HEK293 (cell line): ENCODE measurements around the gene KCNMA1.

Experiments
- ATF2 ChIP-seq: fragments of 450-650 bp; formaldehyde crosslinking; IDR thresholded peaks from 2 replicates; pipeline ENCODE4 v1.5.1; 2016; ENCODE audit warnings: missing biosample characterization, missing genetic modification characterization, low read depth
- BCL11A ChIP-seq: fragments of 450-650 bp; formaldehyde crosslinking; IDR thresholded peaks from 2 replicates; pipeline ENCODE4 v1.5.1; 2016; ENCODE audit warnings: low read depth, missing biosample characterization, missing genetic modification characterization
- HOXA7 ChIP-seq: sonication (generic); formaldehyde crosslinking; IDR thresholded peaks from 2 replicates; pipeline ENCODE4 v1.8.1; 2022; ENCODE audit warnings: missing genetic modification reagents, borderline replicate concordance
- IKZF3 ChIP-seq: fragments of 450-650 bp; IDR thresholded peaks from 2 replicates; pipeline ENCODE4 v1.5.0; 2018; ENCODE audit warnings: missing biosample characterization, mild to moderate bottlenecking, missing genetic modification characterization, moderate library complexity
- KLF1 ChIP-seq: fragments of 450-650 bp; formaldehyde crosslinking; IDR thresholded peaks from 2 replicates; pipeline ENCODE4 v1.5.1; 2016; ENCODE audit warnings: missing biosample characterization, missing genetic modification characterization
- KLF17 ChIP-seq: fragments of 450-650 bp; formaldehyde crosslinking; IDR thresholded peaks from 2 replicates; pipeline ENCODE4 v1.5.1; 2016; ENCODE audit warnings: missing biosample characterization, missing genetic modification characterization
- KLF9 ChIP-seq: fragments of 450-650 bp; formaldehyde crosslinking; IDR thresholded peaks from 2 replicates; pipeline ENCODE4 v1.5.1; 2016; ENCODE audit warnings: missing biosample characterization, missing genetic modification characterization, low read depth
- REST ChIP-seq: fragments of 450-650 bp; formaldehyde crosslinking; IDR thresholded peaks from 2 replicates; pipeline ENCODE4 v1.5.1; 2016; ENCODE audit warnings: missing biosample characterization, missing genetic modification characterization
- ZBTB44 ChIP-seq: fragments of 450-650 bp; IDR thresholded peaks from 2 replicates; pipeline ENCODE4 v1.5.1; 2018; ENCODE audit warnings: missing biosample characterization, mild to moderate bottlenecking, missing genetic modification characterization
- ZIC2 ChIP-seq: fragments of 450-650 bp; formaldehyde crosslinking; IDR thresholded peaks from 2 replicates; pipeline ENCODE4 v1.5.1; 2016; ENCODE audit warnings: missing biosample characterization, missing genetic modification characterization
- ZNF146 ChIP-seq: fragments of 450-650 bp; formaldehyde crosslinking; IDR thresholded peaks from 2 replicates; pipeline ENCODE4 v1.5.1; 2016; ENCODE audit warnings: missing biosample characterization, missing genetic modification characterization
- ZNF24 ChIP-seq: fragments of 450-650 bp; formaldehyde crosslinking; IDR thresholded peaks from 2 replicates; pipeline ENCODE4 v1.5.1; 2016; ENCODE audit warnings: missing biosample characterization, missing genetic modification characterization
- ZNF335 ChIP-seq: fragments of 450-650 bp; formaldehyde crosslinking; conservative IDR thresholded peaks from 2 replicates; pipeline ENCODE4 v1.5.1; 2016; ENCODE audit warnings: missing biosample characterization, missing genetic modification characterization
- ZNF341 ChIP-seq: fragments of 450-650 bp; formaldehyde crosslinking; IDR thresholded peaks from 2 replicates; pipeline ENCODE4; 2016; ENCODE audit warnings: low read depth, missing biosample characterization, missing genetic modification characterization
- ZNF433 ChIP-seq: fragments of 450-650 bp; formaldehyde crosslinking; IDR thresholded peaks from 2 replicates; pipeline ENCODE4 v1.5.1; 2016; ENCODE audit warnings: missing biosample characterization, missing genetic modification characterization, low read depth
- ZNF501 ChIP-seq: fragments of 450-650 bp; formaldehyde crosslinking; IDR thresholded peaks from 2 replicates; pipeline ENCODE4 v1.5.1; 2016; ENCODE audit warnings: missing biosample characterization, missing genetic modification characterization
- ZNF558 ChIP-seq: fragments of 450-650 bp; formaldehyde crosslinking; IDR thresholded peaks from 2 replicates; pipeline ENCODE4 v1.5.1; 2016; ENCODE audit warnings: missing biosample characterization, missing genetic modification characterization
- ZNF629 ChIP-seq: fragments of 450-650 bp; formaldehyde crosslinking; IDR thresholded peaks from 2 replicates; pipeline ENCODE4 v1.5.1; 2017; ENCODE audit warnings: missing biosample characterization, missing genetic modification characterization
- ZNF660 ChIP-seq: fragments of 450-650 bp; IDR thresholded peaks from 2 replicates; pipeline ENCODE4 v1.5.1; 2018; ENCODE audit warnings: missing biosample characterization, mild to moderate bottlenecking, missing genetic modification characterization
- ZNF692 ChIP-seq: fragments of 450-650 bp; formaldehyde crosslinking; IDR thresholded peaks from 2 replicates; pipeline ENCODE4 v1.5.1; 2016; ENCODE audit warnings: missing biosample characterization, missing genetic modification characterization
- ZNF707 ChIP-seq: fragments of 450-650 bp; formaldehyde crosslinking; IDR thresholded peaks from 2 replicates; pipeline ENCODE4 v1.5.1; 2016; ENCODE audit warnings: missing biosample characterization, missing genetic modification characterization
- ZNF843 ChIP-seq: fragments of 450-650 bp; formaldehyde crosslinking; IDR thresholded peaks from 2 replicates; pipeline ENCODE4 v1.5.1; 2016; ENCODE audit warnings: missing biosample characterization, missing genetic modification characterization
- TF ChIP-seq, protein P1 (sequence below): fragments of 450-650 bp; formaldehyde crosslinking; IDR thresholded peaks from 2 replicates; pipeline ENCODE4 v1.5.1; 2016; ENCODE audit warnings: missing biosample characterization, missing genetic modification characterization
- TF ChIP-seq, protein P2 (sequence below): fragments of 450-650 bp; formaldehyde crosslinking; IDR thresholded peaks from 2 replicates; pipeline ENCODE4 v1.5.1; 2017; ENCODE audit warnings: missing biosample characterization, missing genetic modification characterization

The KCNMA1 gene

DNA sequence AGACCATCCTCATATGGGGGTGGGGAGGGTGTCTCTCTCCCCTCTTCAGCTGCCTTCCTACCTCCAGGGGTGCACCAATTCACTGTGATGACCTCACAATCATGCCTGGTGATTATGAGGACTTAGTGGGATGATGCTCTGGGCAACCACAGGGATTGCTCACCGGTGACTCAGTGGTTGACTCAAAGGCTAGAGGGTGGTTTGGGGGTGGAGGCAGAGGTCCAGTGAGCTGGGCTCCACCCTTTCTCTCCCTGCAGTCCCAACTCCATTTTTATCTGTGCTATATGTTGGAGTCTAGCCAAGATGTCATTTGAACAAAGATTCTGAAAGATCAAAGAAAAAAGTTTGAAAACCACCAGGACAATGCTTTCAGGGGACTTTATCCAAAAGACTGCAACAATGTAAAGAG, 286.9 kb downstream of the KCNMA1 start (continued):
- TF ChIP-seq, protein P1, sequence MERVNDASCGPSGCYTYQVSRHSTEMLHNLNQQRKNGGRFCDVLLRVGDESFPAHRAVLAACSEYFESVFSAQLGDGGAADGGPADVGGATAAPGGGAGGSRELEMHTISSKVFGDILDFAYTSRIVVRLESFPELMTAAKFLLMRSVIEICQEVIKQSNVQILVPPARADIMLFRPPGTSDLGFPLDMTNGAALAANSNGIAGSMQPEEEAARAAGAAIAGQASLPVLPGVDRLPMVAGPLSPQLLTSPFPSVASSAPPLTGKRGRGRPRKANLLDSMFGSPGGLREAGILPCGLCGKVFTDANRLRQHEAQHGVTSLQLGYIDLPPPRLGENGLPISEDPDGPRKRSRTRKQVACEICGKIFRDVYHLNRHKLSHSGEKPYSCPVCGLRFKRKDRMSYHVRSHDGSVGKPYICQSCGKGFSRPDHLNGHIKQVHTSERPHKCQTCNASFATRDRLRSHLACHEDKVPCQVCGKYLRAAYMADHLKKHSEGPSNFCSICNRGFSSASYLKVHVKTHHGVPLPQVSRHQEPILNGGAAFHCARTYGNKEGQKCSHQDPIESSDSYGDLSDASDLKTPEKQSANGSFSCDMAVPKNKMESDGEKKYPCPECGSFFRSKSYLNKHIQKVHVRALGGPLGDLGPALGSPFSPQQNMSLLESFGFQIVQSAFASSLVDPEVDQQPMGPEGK = peak; percentile 94
- TF ChIP-seq ZBTB44 (tag by site-specific recombination) = no peak
- peak; percentile 80 for TF ChIP-seq ZNF843
- TF ChIP-seq KLF17 = peak; percentile 99
- peak; percentile 95 for TF ChIP-seq ZNF24 (tag by site-specific recombination)
- no peak for TF ChIP-seq ZNF501 (tag by site-specific recombination)
- TF ChIP-seq BCL11A = 0 out of 2 replicates have a peak, but pooled peaks have one; percentile 51
- no peak for TF ChIP-seq ZNF433 (tag by site-specific recombination)
- peak; percentile 39; the same call in 1 of the 2 replicates for TF ChIP-seq KLF9 (tag by site-specific recombination)
- TF ChIP-seq ZNF629 (tag by site-specific recombination) = peak; percentile 99
- TF ChIP-seq ZIC2 (tag by site-specific recombination) = peak; percentile 72
- no peak for TF ChIP-seq HOXA7 (CRISPR knock-in tag)
- TF ChIP-seq, protein P2, sequence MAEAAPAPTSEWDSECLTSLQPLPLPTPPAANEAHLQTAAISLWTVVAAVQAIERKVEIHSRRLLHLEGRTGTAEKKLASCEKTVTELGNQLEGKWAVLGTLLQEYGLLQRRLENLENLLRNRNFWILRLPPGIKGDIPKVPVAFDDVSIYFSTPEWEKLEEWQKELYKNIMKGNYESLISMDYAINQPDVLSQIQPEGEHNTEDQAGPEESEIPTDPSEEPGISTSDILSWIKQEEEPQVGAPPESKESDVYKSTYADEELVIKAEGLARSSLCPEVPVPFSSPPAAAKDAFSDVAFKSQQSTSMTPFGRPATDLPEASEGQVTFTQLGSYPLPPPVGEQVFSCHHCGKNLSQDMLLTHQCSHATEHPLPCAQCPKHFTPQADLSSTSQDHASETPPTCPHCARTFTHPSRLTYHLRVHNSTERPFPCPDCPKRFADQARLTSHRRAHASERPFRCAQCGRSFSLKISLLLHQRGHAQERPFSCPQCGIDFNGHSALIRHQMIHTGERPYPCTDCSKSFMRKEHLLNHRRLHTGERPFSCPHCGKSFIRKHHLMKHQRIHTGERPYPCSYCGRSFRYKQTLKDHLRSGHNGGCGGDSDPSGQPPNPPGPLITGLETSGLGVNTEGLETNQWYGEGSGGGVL (tag by site-specific recombination) = peak; percentile 93
- peak; percentile 74 for TF ChIP-seq KLF1
- peak; percentile 46; the same call in 1 of the 2 replicates for TF ChIP-seq REST
- TF ChIP-seq IKZF3 (tag by site-specific recombination) = peak; percentile 59; the same call in 1 of the 2 replicates
- peak; percentile 84 for TF ChIP-seq ZNF692 (tag by site-specific recombination)
- 0 out of 2 replicates have a peak, but pooled peaks have one; percentile 21 for TF ChIP-seq ZNF707 (tag by site-specific recombination)
- TF ChIP-seq ZNF558 (tag by site-specific recombination) = peak; percentile 74
- TF ChIP-seq ZNF146 (tag by site-specific recombination) = 0 out of 2 replicates have a peak, but pooled peaks have one; percentile 32
- no peak for TF ChIP-seq ZNF341
- TF ChIP-seq ZNF660 (tag by site-specific recombination) = peak; percentile 95
- peak; percentile 60 for TF ChIP-seq ZNF335
- peak; percentile 83 for TF ChIP-seq ATF2 (tag by site-specific recombination)
